Effector memory CD8-positive, alpha-beta T cell (primary cell): ENCODE results near the gene MAGEE1.

Experiments
- ATAC-seq: fragments of 150-1000 bp; cut with Tn5 transposase; replicated peaks from 2 replicates; pipeline ENCODE4 v1.10.0; 2021; ENCODE audit warnings: mild to moderate bottlenecking, moderate library complexity
- DNase-seq, 3 experiments: peaks; one replicate each; pipeline ENCODE4 v3.0.0; 2021
- H3K27ac Mint-ChIP-seq, 2 donors: one replicate each; pipeline ENCODE4 v1.8.0; 2022; ENCODE audit warnings: mild to moderate bottlenecking in 2 of 2, mixed read lengths in 2 of 2, moderate library complexity in 2 of 2
- H3K27me3 Mint-ChIP-seq, 2 donors: one replicate each; pipeline ENCODE4 v1.8.0; 2022; ENCODE audit warnings: mixed read lengths in 2 of 2
- H3K36me3 Mint-ChIP-seq: one replicate; pipeline ENCODE4 v1.8.0; 2022; ENCODE audit warnings: mild to moderate bottlenecking, moderate library complexity, mixed read lengths; ENCODE audit not compliant: insufficient read depth
- H3K4me1 Mint-ChIP-seq, 2 donors: one replicate each; pipeline ENCODE4 v1.8.0; 2022; ENCODE audit warnings: low read depth in 2 of 2, mixed read lengths in 2 of 2
- H3K4me3 Mint-ChIP-seq, 2 donors: one replicate each; pipeline ENCODE4 v1.8.0; 2022; ENCODE audit warnings: mild to moderate bottlenecking in 2 of 2, mixed read lengths in 2 of 2, moderate library complexity in 2 of 2
- H3K9me3 Mint-ChIP-seq, 2 donors: one replicate each; pipeline ENCODE4 v1.8.0; 2022; ENCODE audit warnings: mixed read lengths in 2 of 2
- total RNA-seq, 9 experiments: gene quantifications; one replicate each; lab custom pipeline; 2026; lab: John Stamatoyannopoulos, UW

Gene MAGEE1
- 2.5 to 17.0 (median 11.0) reads per million in 9 experiments for total RNA-seq

- Mint-ChIP-seq H3K27ac (peak within 1 kb of the TSS; percentile 85 to 90), H3K4me3 (peak within 1 kb of the TSS; percentile 93 to 94), H3K36me3 (peaks cover 3% of the 10 kb centered on the region), H3K27me3 (no peaks in the 10 kb centered on the region), H3K4me1 (peaks cover 11 to 26% of the 10 kb centered on the region in 2 donors), H3K9me3 (no peaks in the 10 kb centered on the region)
- ATAC-seq (peak; percentile 77), DNase-seq (peak; percentile 66 to 70 (median 70))
Measured at GRCh38 chrX:76427560-76428242, at the start of gene MAGEE1. MAGEE1 (plus strand) TSS chrX:76427710; CDS start chrX:76427931, 221 bp downstream.

GRCh38 chrX:76398970-76399369 is 28.5 kb upstream of the MAGEE1 start:
- no peaks in the 10 kb centered on the region for H3K4me1 Mint-ChIP-seq
- H3K4me3 Mint-ChIP-seq: no peak overlapping the region
- no peak overlapping the region for H3K27ac Mint-ChIP-seq
- no peak for ATAC-seq
- H3K36me3 Mint-ChIP-seq: no peaks in the 10 kb centered on the region
- peaks cover 17 to 32% of the 10 kb centered on the region in 2 donors for H3K27me3 Mint-ChIP-seq
- no peaks in the 10 kb centered on the region for H3K9me3 Mint-ChIP-seq
- DNase-seq: no peak

GRCh38 chrX:76407795-76408194 is 19.7 kb upstream of the MAGEE1 start:
- no peaks in the 10 kb centered on the region for H3K27me3 Mint-ChIP-seq
- no peaks in the 10 kb centered on the region for H3K36me3 Mint-ChIP-seq
- no peaks in the 10 kb centered on the region for H3K9me3 Mint-ChIP-seq
- no peak for ATAC-seq
- DNase-seq: no peak
- H3K27ac Mint-ChIP-seq: no peak overlapping the region
- H3K4me1 Mint-ChIP-seq: no peaks in the 10 kb centered on the region
- H3K4me3 Mint-ChIP-seq: no peak overlapping the region

- Mint-ChIP-seq H3K27ac (no peak overlapping the region), H3K4me3 (peak overlapping the region in 1 of 2 donors; percentile 10), H3K36me3 (no peaks in the 10 kb centered on the region), H3K27me3 (no peaks in the 10 kb centered on the region), H3K9me3 (no peaks in the 10 kb centered on the region), H3K4me1 (peaks cover 0 to 4% of the 10 kb centered on the region in 2 donors)
- peak; percentile 27 for ATAC-seq
- no peak for DNase-seq
Measured at GRCh38 chrX:76420237-76420636, 7.3 kb upstream of the MAGEE1 start.

GRCh38 chrX:76428243-76429130 is 977 bp downstream of the MAGEE1 start:
- H3K27ac Mint-ChIP-seq: peak overlapping the region; percentile 85 to 90
- no peaks in the 10 kb centered on the region for H3K27me3 Mint-ChIP-seq
- peak; percentile 83 for ATAC-seq
- peak; percentile 38 to 52 (median 43) for DNase-seq
- H3K4me1 Mint-ChIP-seq: peaks cover 11 to 26% of the 10 kb centered on the region in 2 donors
- H3K36me3 Mint-ChIP-seq: peaks cover 3% of the 10 kb centered on the region
- peak overlapping the region; percentile 93 to 94 for H3K4me3 Mint-ChIP-seq
- no peaks in the 10 kb centered on the region for H3K9me3 Mint-ChIP-seq

GRCh38 chrX:76433219-76433618 is 5.7 kb downstream of the MAGEE1 start:
- no peaks in the 10 kb centered on the region for H3K27me3 Mint-ChIP-seq
- peak overlapping the region in 1 of 2 donors; percentile 8 for H3K27ac Mint-ChIP-seq
- peaks cover 12 to 25% of the 10 kb centered on the region in 2 donors for H3K4me1 Mint-ChIP-seq

GRCh38 chrX:76434103-76434741 is 6.7 kb downstream of the MAGEE1 start:
- H3K4me3 Mint-ChIP-seq: no peak overlapping the region
- peak overlapping the region in 1 of 2 donors; percentile 44 for H3K27ac Mint-ChIP-seq
- no peaks in the 10 kb centered on the region for H3K27me3 Mint-ChIP-seq
- peaks cover 2% of the 10 kb centered on the region for H3K36me3 Mint-ChIP-seq
- no peak for ATAC-seq
- H3K9me3 Mint-ChIP-seq: no peaks in the 10 kb centered on the region
- peaks cover 10 to 27% of the 10 kb centered on the region in 2 donors for H3K4me1 Mint-ChIP-seq
- DNase-seq: no peak

More at GRCh38 chrX:76433219-76433618, 5.7 kb downstream of the MAGEE1 start:
- no peak overlapping the region for H3K4me3 Mint-ChIP-seq
- ATAC-seq: no peak
- H3K36me3 Mint-ChIP-seq: peaks cover 2% of the 10 kb centered on the region
- H3K9me3 Mint-ChIP-seq: no peaks in the 10 kb centered on the region
- no peak for DNase-seq

- H3K27ac Mint-ChIP-seq: no peak overlapping the region
- no peaks in the 10 kb centered on the region for H3K27me3 Mint-ChIP-seq
- peaks cover 2% of the 10 kb centered on the region for H3K36me3 Mint-ChIP-seq
- no peak for ATAC-seq
- H3K4me3 Mint-ChIP-seq: no peak overlapping the region
- peaks cover 3 to 8% of the 10 kb centered on the region in 2 donors for H3K4me1 Mint-ChIP-seq
- DNase-seq: no peak
- H3K9me3 Mint-ChIP-seq: no peaks in the 10 kb centered on the region
Measured at GRCh38 chrX:76439188-76439587, 11.7 kb downstream of the MAGEE1 start.

GRCh38 chrX:76453737-76454406 is 26.4 kb downstream of the MAGEE1 start:
- no peak for ATAC-seq
- Mint-ChIP-seq H3K4me3 (no peak overlapping the region), H3K4me1 (peaks cover 3% of the 10 kb centered on the region in 2 donors), H3K9me3 (no peaks in the 10 kb centered on the region), H3K36me3 (no peaks in the 10 kb centered on the region), H3K27ac (no peak overlapping the region), H3K27me3 (no peaks in the 10 kb centered on the region)
- DNase-seq: no peak

GRCh38 chrX:76454456-76454927 is 27.0 kb downstream of the MAGEE1 start:
- ATAC-seq: peak; percentile 52
- Mint-ChIP-seq H3K36me3 (no peaks in the 10 kb centered on the region), H3K4me3 (no peak overlapping the region), H3K4me1 (peaks cover 2 to 3% of the 10 kb centered on the region in 2 donors), H3K27ac (no peak overlapping the region), H3K9me3 (no peaks in the 10 kb centered on the region), H3K27me3 (no peaks in the 10 kb centered on the region)
- peak in 1 of 3 experiments; percentile 7 for DNase-seq

GRCh38 chrX:76477353-76477752 is 49.8 kb downstream of the MAGEE1 start:
- Mint-ChIP-seq H3K36me3 (no peaks in the 10 kb centered on the region), H3K27ac (no peak overlapping the region), H3K4me1 (no peaks in the 10 kb centered on the region), H3K27me3 (no peaks in the 10 kb centered on the region), H3K9me3 (peaks cover 4 to 8% of the 10 kb centered on the region in 2 donors), H3K4me3 (no peak overlapping the region)
- no peak for ATAC-seq
- DNase-seq: no peak
